Ishikawa (cell line): ENCODE results near the gene C10orf143.

Experiments
- CEBPB ChIP-seq: IDR thresholded peaks from 2 replicates; pipeline ENCODE4 v1.6.1; 2012
- CREB1 ChIP-seq: IDR thresholded peaks from 2 replicates; pipeline ENCODE4 v1.6.1; 2012; ENCODE audit warnings: low read depth
- EGR1 ChIP-seq: IDR thresholded peaks from 2 replicates; pipeline ENCODE4 v1.6.1; 2012
- EP300 ChIP-seq: IDR thresholded peaks from 2 replicates; pipeline ENCODE4 v1.6.1; 2012; ENCODE audit warnings: borderline replicate concordance
- NFIC ChIP-seq: IDR thresholded peaks from 2 replicates; pipeline ENCODE4 v1.6.1; 2012
- RAD21 ChIP-seq: IDR thresholded peaks from 2 replicates; pipeline ENCODE4 v1.6.1; 2012; ENCODE audit warnings: low read depth
- REST ChIP-seq: IDR thresholded peaks from 2 replicates; pipeline ENCODE4 v1.6.1; 2012; ENCODE audit warnings: low read depth, mild to moderate bottlenecking
- TAF1 ChIP-seq: IDR thresholded peaks from 2 replicates; pipeline ENCODE4 v1.6.1; 2012; ENCODE audit warnings: low read depth, mild to moderate bottlenecking
- TCF12 ChIP-seq: IDR thresholded peaks from 2 replicates; pipeline ENCODE4 v1.6.1; 2012; ENCODE audit warnings: low read depth
- TEAD4 ChIP-seq: IDR thresholded peaks from 2 replicates; pipeline ENCODE4 v1.6.1; 2012
- YY1 ChIP-seq: IDR thresholded peaks from 2 replicates; pipeline ENCODE4 v1.6.1; 2012; ENCODE audit warnings: low read depth
- ZBTB7A ChIP-seq: IDR thresholded peaks from 2 replicates; pipeline ENCODE4 v1.6.1; 2012; ENCODE audit warnings: low read depth
- TF ChIP-seq, protein P1 (sequence below): IDR thresholded peaks from 2 replicates; pipeline ENCODE4 v1.6.1; 2012
- TF ChIP-seq, protein P2 (sequence below): IDR thresholded peaks from 2 replicates; pipeline ENCODE4 v1.6.1; 2012

The C10orf143 gene

GRCh38 chr10:130015075-130015695 is 95.4 kb downstream of the C10orf143 start:
- TF ChIP-seq, protein P1, sequence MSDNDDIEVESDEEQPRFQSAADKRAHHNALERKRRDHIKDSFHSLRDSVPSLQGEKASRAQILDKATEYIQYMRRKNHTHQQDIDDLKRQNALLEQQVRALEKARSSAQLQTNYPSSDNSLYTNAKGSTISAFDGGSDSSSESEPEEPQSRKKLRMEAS, result no peak
- TF ChIP-seq, protein P2, sequence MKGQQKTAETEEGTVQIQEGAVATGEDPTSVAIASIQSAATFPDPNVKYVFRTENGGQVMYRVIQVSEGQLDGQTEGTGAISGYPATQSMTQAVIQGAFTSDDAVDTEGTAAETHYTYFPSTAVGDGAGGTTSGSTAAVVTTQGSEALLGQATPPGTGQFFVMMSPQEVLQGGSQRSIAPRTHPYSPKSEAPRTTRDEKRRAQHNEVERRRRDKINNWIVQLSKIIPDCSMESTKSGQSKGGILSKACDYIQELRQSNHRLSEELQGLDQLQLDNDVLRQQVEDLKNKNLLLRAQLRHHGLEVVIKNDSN, result no peak
- TF ChIP-seq TCF12 (no peak), RAD21 (no peak), TEAD4 (no peak), YY1 (no peak), REST (no peak), ZBTB7A (no peak), CREB1 (no peak), NFIC (no peak), TAF1 (no peak), EGR1 (no peak), CEBPB (no peak)

DNA sequence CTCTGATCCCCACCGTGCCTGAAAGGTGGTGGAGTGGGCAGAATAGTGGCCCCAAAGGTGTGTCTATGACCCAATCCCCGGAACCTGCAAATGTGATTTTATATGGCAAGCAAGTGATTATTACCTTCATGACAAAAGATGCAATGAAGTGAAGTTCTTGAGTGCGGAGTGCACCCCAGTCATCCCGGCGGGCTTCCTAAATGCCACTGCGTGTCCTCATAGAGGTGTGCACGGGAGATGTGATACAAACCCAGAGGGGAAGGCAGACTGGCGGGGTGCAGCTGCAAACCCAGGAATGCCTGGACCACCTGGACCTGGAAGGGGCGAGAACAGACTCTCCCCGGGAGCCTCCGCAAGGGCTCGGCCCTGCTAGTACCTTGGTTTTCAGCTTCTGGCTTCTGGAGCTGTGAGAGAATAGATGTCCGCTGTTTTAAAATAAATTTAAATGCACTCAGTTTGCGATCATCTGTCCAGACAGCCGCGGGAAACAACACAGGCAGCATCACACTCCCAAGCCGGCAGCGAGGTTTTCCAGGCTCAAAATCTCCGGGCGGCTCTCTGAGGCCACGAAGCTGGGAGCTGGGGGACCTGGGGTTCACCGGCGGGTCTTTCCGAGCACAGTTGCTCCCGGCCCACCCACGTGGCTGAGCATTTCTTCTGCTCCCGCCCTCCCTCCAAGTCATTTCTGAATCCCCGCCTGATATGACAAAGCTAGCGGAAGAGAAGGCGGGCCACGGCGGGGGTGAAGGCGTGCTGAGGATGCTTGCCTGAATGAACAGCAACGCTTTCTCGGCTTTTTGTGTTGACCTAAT is 96.2 kb downstream of the C10orf143 start:
- TF ChIP-seq EGR1, result no peak
- no peak for TF ChIP-seq TCF12
- no peak for TF ChIP-seq EP300
- TF ChIP-seq TEAD4, result no peak
- TF ChIP-seq, protein P2, result no peak
- no peak for TF ChIP-seq TAF1
- TF ChIP-seq NFIC, result no peak
- TF ChIP-seq YY1, result no peak
